DOHH2 (cell line): Measurements from ENCODE around the gene MKKS.

Experiments used
- H3F3A ChIP-seq: fragments of 200-600 bp; sonication (generic), shearing (Covaris generic); 2 replicates; pipeline ENCODE4 v1.6.0; 2016; ENCODE audit warnings: antibody characterized with exemption, mild to moderate bottlenecking; ENCODE audit not compliant: control insufficient read depth, insufficient read depth
- H3K27ac ChIP-seq: fragments of 200-600 bp; sonication (generic); 2 replicates; pipeline ENCODE4 v1.5.1; 2014; ENCODE audit warnings: low read depth, mild to moderate bottlenecking, low read length, moderate library complexity
- H3K27me3 ChIP-seq: fragments of 200-600 bp; sonication (generic); 2 replicates; pipeline ENCODE4 v1.6.1; 2014; ENCODE audit warnings: mild to moderate bottlenecking, low read length, mixed read lengths; ENCODE audit not compliant: control insufficient read depth
- H3K36me3 ChIP-seq: fragments of 200-600 bp; sonication (generic); 2 replicates; pipeline ENCODE4 v1.6.1; 2014; ENCODE audit warnings: mild to moderate bottlenecking, low read length, moderate library complexity, mixed read lengths; ENCODE audit not compliant: control insufficient read depth
- H3K4me1 ChIP-seq: fragments of 200-600 bp; sonication (generic); 2 replicates; pipeline ENCODE4 v1.6.1; 2014; ENCODE audit warnings: mild to moderate bottlenecking, low read length, mixed read lengths; ENCODE audit not compliant: control insufficient read depth
- H3K4me2 ChIP-seq: fragments of 200-600 bp; sonication (generic); 2 replicates; pipeline ENCODE4 v1.6.0; 2014; ENCODE audit warnings: mild to moderate bottlenecking, low read length, moderate library complexity
- H3K4me3 ChIP-seq: fragments of 200-600 bp; sonication (generic); 2 replicates; pipeline ENCODE4 v1.5.1; 2014; ENCODE audit warnings: mild to moderate bottlenecking, low read length, mixed read lengths
- H3K79me2 ChIP-seq: fragments of 200-600 bp; sonication (generic); 2 replicates; pipeline ENCODE4 v1.6.1; 2014; ENCODE audit warnings: mild to moderate bottlenecking, low read length, mixed read lengths; ENCODE audit not compliant: control insufficient read depth
- H3K9me2 ChIP-seq: fragments of 200-600 bp; sonication (generic); replicated peaks from 2 replicates; pipeline ENCODE4 v1.6.1; 2014; ENCODE audit warnings: mild to moderate bottlenecking, low read length, mixed read lengths; ENCODE audit not compliant: control insufficient read depth
- H3K9me3 ChIP-seq: fragments of 200-600 bp; sonication (generic); 2 replicates; pipeline ENCODE4 v1.6.1; 2014; ENCODE audit warnings: antibody characterized with exemption, low read length, mixed read lengths; ENCODE audit not compliant: control insufficient read depth, insufficient read depth
- H4K20me1 ChIP-seq: fragments of 200-600 bp; sonication (generic); 2 replicates; pipeline ENCODE4 v1.6.0; 2014; ENCODE audit warnings: low read depth, mild to moderate bottlenecking, antibody characterized with exemption, low read length, moderate library complexity; ENCODE audit not compliant: control insufficient read depth, insufficient read depth
- CTCF ChIP-seq: fragments of 200-600 bp; sonication (generic); IDR thresholded peaks from one replicate; pipeline ENCODE4 v1.5.1; 2014; ENCODE audit warnings: antibody characterized with exemption, mild to moderate bottlenecking, low read depth, low read length; ENCODE audit not compliant: poor library complexity, severe bottlenecking
- EZH2phosphoT487 ChIP-seq: fragments of 200-600 bp; sonication (generic); IDR thresholded peaks from 2 replicates; pipeline ENCODE4 v1.6.1; 2017; ENCODE audit warnings: borderline replicate concordance, mild to moderate bottlenecking, antibody characterized with exemption, low read length, moderate library complexity, mixed read lengths

Gene MKKS

GRCh38 chr20:10470276-10470675 is 36.3 kb upstream of the MKKS start:
- Histone ChIP-seq H3K27me3 (no peaks in the 10 kb centered on the region), H3K4me1 (peaks cover 11% of the 10 kb centered on the region), H3K4me3 (no peak overlapping the region), H3K9me2 (no peaks in the 10 kb centered on the region), H4K20me1 (peaks cover 11% of the 10 kb centered on the region), H3K4me2 (no peak overlapping the region), H3K27ac (no peak overlapping the region), H3F3A (no peaks in the 10 kb centered on the region), H3K9me3 (no peaks in the 10 kb centered on the region), H3K79me2 (peaks cover 24% of the 10 kb centered on the region), H3K36me3 (0 out of 2 replicates have a peak, but pooled peaks cover 7% of the 10 kb centered on the region)
- TF ChIP-seq CTCF (no peak), EZH2phosphoT487 (no peak)

GRCh38 chr20:10469599-10469998 is 35.6 kb upstream of the MKKS start:
- TF ChIP-seq CTCF (peak; percentile 35), EZH2phosphoT487 (no peak)
- Histone ChIP-seq H4K20me1 (0 out of 2 replicates have a peak, but pooled peaks cover 6% of the 10 kb centered on the region), H3K4me1 (peaks cover 7% of the 10 kb centered on the region), H3K9me3 (no peaks in the 10 kb centered on the region), H3K4me2 (no peak overlapping the region), H3K9me2 (no peaks in the 10 kb centered on the region), H3K27ac (no peak overlapping the region), H3K27me3 (no peaks in the 10 kb centered on the region), H3K79me2 (peaks cover 21% of the 10 kb centered on the region), H3F3A (no peaks in the 10 kb centered on the region), H3K4me3 (no peak overlapping the region), H3K36me3 (peaks cover 10% of the 10 kb centered on the region; the same call in 1 of the 2 replicates)

- Histone ChIP-seq H3K27ac (no peak overlapping the region), H3K9me2 (no peaks in the 10 kb centered on the region), H4K20me1 (0 out of 2 replicates have a peak, but pooled peaks cover 6% of the 10 kb centered on the region), H3K4me1 (peaks cover 7% of the 10 kb centered on the region), H3F3A (no peaks in the 10 kb centered on the region), H3K4me3 (no peak overlapping the region), H3K79me2 (peaks cover 21% of the 10 kb centered on the region), H3K36me3 (peaks cover 10% of the 10 kb centered on the region; the same call in 1 of the 2 replicates), H3K27me3 (no peaks in the 10 kb centered on the region), H3K4me2 (no peak overlapping the region), H3K9me3 (no peaks in the 10 kb centered on the region)
- TF ChIP-seq CTCF (no peak), EZH2phosphoT487 (no peak)
Measured at GRCh38 chr20:10469056-10469455, 35.0 kb upstream of the MKKS start.
